Astrocyte of the cerebellum (primary cell): ENCODE data around the gene CCL19.

Source experiments
- DNase-seq: peaks from one replicate; pipeline ENCODE4 v3.0.0-alpha.2; 2011; ENCODE audit warnings: low read depth
- H3K4me3 ChIP-seq: 2 replicates; pipeline ENCODE4 v1.5.1; 2011; ENCODE audit warnings: mild to moderate bottlenecking, low read depth, low read length, moderate library complexity
- in situ Hi-C: cut with HindIII; loops from 2 replicates; pipeline ENCODE4 v1.10.0; 2017; ENCODE audit warnings: low sequenced_read_pairs
- TF ChIP-seq, protein P1 (sequence below): IDR thresholded peaks from 2 replicates; pipeline ENCODE4 v1.5.1; 2012; ENCODE audit warnings: low read length, low read depth, moderate library complexity, mild to moderate bottlenecking; ENCODE audit errors: missing control alignments

Gene CCL19

DNA sequence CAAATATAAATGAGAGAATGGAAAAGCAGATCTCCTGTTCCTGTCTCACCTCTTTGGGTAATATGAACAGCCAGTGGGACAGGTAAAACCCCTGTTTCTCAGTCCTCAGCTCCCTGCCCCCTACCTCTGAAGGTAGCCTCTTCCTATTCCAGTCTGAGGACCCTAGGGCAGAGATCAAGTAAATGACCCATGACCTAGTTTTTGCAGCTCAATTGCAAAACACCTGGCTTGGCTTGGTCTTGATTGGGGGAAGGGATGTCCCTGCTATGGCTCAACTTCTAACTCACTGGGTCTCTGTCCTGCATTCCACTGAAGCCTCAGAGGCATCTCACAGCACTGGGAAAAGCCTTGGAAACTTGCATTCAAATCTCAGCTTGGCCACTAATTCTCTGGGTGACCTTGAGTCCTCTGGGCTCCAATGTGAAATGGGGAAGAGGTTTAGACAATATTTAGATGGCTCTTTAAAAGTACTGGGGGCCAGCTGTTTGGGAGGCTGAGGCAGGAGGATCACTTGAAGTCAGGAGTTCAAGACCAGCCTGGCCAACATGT lies 46.2 kb downstream of the CCL19 start:
- TF ChIP-seq, protein P1, sequence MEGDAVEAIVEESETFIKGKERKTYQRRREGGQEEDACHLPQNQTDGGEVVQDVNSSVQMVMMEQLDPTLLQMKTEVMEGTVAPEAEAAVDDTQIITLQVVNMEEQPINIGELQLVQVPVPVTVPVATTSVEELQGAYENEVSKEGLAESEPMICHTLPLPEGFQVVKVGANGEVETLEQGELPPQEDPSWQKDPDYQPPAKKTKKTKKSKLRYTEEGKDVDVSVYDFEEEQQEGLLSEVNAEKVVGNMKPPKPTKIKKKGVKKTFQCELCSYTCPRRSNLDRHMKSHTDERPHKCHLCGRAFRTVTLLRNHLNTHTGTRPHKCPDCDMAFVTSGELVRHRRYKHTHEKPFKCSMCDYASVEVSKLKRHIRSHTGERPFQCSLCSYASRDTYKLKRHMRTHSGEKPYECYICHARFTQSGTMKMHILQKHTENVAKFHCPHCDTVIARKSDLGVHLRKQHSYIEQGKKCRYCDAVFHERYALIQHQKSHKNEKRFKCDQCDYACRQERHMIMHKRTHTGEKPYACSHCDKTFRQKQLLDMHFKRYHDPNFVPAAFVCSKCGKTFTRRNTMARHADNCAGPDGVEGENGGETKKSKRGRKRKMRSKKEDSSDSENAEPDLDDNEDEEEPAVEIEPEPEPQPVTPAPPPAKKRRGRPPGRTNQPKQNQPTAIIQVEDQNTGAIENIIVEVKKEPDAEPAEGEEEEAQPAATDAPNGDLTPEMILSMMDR = no peak
- no peak for DNase-seq
- in situ Hi-C loops = no loop called here
- no peak overlapping the region for H3K4me3 ChIP-seq

DNA sequence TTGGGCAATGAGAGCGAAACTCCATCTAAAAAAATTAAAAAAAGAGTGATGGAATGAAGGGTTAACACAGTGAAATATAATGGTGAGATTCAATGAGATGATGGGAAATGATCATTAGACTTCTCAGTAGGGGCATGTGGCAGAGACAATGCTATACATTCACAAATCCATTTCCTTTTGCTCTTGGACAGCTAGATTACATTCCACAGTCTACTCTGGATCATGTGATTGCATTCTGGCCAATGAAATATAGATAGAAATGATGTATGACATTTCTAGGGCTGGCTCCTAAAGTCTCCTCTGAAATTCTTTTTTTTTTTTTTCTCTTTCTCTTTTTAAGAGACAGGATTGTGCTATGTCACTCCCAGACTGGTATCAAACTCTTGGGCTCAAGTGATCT lies 48.4 kb downstream of the CCL19 start:
- no peak for DNase-seq
- in situ Hi-C loops = no loop called here
- TF ChIP-seq, protein P1 = no peak
- no peak overlapping the region for H3K4me3 ChIP-seq
